HG02678 (cell line): Measurements from ENCODE around the gene FXYD4.
A peak's percentile ranks its signal among the peaks of the same experiment; 100 is the strongest.
"Not testable (repeated sequence)": the region's sequence is repeated elsewhere in the genome, so short reads cannot be mapped to it uniquely, and the experiment has no call there.

Experiments used
- ATAC-seq: cut with Tn5 transposase; IDR thresholded peaks from one replicate; pipeline ENCODE4 v1.9.1; 2021; ENCODE audit warnings: mild to moderate bottlenecking, moderate library complexity; ENCODE audit not compliant: unreplicated experiment

Gene FXYD4

DNA sequence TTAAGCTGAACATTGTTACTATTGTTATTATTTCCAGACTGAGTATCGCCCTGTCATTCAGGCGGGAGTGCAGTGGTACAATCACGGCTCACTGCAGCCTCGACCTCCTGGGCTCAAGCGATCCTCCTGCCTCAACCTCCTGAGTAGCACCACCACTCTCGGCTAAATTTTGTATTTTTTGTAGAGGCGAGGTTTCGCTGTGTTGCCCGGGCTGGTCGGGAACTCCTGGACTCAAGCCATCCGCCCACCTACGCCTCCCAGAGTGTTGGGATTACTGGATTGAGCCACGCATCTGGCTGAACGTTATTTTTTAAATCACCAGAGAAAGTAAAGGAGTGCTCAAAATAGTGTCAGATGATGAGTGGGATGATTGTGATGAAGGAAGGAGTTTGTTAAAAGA lies 38.9 kb downstream of the FXYD4 start:
- ATAC-seq: no peak

DNA sequence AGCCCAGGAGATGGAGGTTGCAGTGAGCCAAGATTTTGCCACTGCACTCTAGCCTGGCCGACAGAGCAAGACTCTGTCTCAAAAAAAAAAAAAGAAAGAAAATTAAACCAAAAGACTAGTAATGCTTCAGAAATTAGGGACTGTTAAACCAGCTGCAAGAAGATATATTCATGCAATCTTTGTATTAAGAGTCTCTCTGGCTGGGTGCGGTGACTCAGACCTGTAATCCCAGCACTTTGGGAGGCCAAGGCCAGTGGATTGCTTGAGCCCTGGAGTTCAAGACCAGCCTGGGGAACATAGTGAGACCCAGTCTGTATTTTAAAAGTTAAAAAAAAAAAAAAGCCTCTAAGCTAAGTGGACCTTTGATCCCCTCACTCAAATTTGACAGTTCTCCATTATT lies 40.1 kb downstream of the FXYD4 start:
- ATAC-seq: no peak

DNA sequence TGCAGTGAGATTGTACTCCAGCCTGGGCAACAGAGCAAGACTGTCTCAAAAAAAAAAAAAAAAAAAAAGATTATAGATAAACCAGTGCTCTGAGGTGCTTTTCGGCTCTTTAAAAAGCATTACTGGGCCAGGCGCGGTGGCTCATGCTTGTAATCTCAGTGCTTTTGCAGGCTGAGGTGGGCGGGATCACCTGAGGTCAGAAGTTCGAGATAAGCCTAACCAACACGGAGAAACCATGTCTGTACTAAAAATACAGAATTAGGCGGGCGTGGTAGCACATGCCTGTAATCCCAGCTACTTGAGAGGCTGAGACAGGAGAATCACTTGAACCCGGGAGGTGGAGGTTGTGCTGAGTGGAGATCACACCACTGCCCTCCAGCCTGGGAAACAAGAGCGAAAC lies 44.1 kb downstream of the FXYD4 start:
- no peak for ATAC-seq

DNA sequence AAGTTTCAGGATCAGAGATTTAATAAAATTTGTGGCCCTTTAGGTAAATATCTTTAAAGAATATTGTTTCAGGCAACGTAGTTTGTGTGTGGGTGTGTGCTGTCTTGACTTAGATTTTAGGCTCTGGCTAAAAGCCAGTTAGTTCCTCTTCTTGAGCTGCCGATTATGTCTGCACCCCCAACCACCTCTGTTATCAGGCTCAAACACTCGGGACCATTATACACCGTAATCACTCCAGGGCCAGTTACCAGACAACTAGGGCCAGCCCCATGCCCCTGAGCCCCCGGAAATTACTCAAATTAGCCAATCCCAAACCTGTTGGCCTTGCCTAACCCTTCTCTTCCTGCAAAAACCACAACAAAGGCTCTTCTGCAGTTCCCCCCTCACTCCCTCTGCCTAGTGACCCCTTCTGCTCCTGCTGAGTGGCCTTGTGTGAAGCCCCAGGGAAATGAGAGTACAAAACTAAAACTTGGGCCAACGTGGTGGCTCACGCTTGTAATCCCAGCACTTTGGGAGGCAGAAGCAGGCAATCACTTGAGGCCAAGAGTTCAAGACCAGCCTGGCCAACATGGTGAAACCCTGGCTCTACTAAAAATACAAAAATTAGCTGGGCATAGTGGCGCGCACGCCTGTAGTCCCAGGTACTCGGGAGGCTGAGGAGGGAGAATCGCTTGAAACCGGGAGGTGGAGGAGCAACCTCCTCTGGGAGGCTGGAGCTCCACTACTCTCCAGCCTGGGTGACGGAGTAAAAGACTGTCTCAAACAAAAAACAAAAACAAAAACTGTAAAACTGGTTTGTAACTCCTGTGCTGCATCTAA lies 46.7 kb downstream of the FXYD4 start:
- no peak for ATAC-seq

DNA sequence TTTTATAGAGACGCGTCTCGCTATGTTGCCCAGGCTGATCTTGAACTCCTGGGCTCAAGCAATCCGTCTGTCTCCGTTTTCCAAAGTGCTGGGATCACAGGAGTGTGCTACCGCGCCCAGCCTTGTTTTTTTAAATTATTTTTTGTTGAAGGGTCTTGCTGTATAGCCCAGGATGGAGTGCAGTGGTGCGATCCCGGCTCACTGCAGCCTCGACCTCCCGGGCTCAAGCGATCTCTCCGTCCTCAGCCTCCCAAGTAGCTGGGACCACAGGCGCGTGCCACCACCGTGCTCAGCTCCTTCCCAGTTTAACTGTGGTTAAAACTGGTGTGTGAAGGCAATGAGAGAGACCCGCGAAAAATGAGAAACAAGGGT lies 48.5 kb downstream of the FXYD4 start:
- ATAC-seq: no peak

DNA sequence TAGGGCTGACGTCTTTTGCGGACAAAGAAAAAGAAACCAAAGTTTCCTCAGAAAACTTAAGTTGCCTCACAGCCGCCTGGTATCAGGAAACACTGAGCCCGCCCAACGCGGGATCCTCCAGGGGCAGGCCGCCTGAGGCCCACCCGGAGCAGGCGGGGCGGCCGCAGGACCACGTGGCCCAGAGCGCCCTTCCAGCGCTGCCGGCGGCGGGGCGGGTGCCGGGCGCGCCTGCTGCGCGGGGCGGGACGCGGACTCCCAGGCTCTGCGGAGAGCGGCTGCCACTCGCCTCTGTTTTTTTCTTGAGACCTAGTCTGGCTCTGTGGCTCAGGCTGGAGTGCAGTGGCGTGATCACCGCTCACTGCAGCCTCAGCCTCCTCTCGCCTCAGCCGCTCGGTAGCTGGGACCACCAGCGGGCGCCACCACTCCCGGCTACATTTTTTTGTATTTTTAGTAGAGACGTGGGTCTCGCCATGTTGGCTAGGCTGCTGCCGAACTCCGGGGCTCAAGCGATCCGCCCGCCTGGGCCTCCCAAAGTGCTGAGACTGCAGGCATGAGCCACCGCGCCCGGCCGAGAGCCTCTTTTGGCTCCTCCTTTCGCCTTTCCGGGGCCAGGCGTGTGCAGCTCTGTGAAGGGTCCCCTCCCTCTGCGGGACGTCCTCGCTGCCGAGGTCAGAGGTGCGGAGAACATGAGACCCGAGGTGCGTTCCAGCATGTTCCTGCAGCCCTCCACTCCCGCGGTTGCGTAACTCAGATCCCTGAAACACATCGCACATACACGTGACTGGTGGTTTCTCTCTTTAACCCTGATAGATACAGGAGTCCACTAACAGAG lies 49.1 kb downstream of the FXYD4 start:
- ATAC-seq: peak; percentile 86

DNA sequence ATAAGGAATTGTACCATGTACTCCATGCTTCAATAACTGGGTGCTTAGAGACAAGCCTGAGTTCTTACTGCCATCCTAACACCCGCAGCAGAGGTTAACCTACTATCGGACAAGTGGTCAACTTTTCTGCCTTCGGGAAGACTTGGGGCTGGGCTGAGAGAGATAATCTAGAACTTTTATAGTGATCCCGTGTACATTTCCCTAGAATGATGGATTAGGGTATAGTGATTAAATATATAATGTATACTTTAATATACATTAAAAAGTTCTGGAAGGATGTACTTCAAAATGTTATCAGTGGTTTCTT lies 49.7 kb downstream of the FXYD4 start:
- ATAC-seq: no peak

DNA sequence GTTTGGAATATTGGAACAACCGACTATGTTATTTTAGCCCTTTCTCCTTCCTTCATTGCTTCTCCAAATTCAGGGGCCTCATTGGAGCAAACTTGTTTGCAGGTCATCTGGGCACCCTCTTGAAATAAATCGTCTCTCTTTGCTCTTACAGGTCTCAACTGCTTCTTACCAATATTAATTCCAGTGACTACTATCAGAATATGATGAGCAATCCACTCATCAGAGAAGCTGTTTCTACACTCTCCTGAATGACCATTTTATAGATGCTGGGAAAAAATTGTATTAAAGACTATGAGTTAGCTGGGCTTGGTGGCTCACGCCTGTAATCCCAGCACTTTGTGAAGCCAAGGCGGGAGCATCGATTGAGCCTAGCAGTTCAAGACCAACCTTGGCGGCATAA lies 50.1 kb downstream of the FXYD4 start:
- no peak for ATAC-seq

DNA sequence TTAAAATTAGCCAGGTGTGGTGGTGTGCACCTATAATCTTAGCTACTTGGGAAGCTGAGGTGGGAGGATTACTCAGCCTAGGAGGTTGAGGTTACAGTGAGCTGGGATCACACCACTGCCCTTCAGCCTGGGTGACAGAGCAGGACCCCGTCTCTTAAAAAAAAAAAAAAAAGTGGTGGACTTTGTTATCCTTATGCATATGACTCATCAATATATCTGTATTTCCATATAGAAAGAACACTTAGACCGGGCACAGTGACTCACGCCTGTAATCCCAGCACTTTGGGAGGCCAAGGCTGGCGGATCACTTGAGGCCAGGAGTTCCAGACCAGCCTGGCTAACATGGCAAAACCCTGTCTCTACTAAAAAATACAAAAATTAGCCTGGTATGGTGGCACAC lies 50.5 kb downstream of the FXYD4 start:
- not testable (repeated sequence) for ATAC-seq

DNA sequence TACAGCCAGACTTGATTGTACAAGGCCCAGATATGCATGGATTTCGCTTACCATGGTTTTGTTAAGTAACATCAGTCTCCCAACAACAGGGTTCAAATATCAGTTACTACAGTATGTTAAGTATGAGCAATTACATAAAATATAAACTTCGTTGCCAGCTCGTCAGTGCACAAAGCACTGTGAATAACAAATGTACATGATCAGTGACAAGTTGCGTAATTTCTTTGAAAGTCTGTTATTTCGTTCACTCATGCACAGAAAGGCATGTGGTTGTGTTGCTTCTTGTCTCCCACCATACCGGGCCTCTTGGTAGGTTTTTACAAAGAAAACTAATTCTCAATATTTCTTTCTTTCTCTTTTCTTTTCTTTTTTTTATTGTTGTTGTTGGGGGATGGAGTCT lies 53.0 kb downstream of the FXYD4 start:
- no peak for ATAC-seq
